ENCODE data around the gene SPDEF.

The SPDEF gene

DNA sequence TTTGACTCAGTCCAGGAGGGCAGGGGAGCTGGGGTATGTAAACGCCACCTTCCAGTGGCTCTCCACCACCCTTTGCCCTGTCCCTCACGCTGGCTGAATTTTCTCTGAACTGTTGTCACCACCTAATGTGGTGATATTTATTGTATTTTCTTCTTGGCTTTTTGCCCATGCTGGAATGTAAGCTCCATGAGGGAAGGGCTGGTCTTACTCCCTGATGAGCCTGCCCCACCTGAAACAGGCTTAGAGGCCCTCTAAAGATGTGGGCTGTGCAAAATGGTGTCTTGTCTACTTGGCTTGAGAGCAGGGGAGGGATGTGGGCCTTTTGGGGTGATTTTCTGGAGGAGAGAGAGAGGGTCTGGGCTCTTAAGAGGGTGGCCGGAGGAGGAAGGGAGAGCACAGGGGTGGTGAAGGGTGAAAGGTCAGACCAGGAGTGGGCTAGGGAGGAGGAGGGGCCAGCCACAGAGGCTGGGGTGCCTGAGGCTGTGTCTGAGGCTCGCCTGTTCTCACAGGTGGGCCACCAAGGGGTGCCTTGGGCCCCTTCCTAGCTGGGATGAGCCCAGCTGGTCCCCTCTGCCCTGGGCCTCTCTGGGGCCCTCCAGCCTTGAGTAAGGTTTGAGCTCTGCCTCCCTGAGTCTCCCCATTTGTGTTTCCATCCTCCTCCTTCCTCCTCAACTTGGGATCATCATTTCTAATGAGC lies 37.3 kb downstream of the SPDEF start:
- H3K4me2 ChIP-seq (ENCODE audit: low read length) = no peak overlapping the region

DNA sequence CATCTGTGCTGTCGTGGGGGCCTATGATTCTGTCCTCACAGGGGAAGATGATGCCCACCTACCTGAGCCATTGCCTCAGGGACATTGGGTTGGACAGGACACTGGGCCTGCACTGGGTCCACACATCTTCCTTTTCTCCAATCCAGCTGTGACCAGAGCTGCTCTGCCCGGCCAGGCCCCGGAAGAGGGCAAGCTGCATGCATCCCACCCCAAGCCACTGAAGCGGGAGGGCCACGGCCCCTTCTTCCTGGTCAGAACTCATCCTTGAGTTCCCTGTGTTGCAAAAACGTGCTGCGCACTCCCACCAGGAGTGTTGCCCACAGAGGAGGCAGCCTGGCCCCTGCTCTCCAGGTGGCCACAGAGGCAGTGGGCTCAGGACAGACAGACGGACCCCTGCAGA lies 38.2 kb downstream of the SPDEF start:
- Histone ChIP-seq H2AFZ (ENCODE audit: insufficient read depth, low read length, poor library complexity) (no peak overlapping the region), H3K9ac (ENCODE audit: low read length) (no peak overlapping the region), H3K4ac (ENCODE audit: low read depth, low read length) (no peak overlapping the region), H3K27me3 (ENCODE audit: insufficient read depth, low read length) (peaks cover 10% of the 10 kb centered on the region), H3K14ac (ENCODE audit: low read length) (no peak overlapping the region), H3K36me3 (ENCODE audit: control insufficient read depth in 1 of 2, insufficient read depth in 2 of 2, low read length in 2 of 2) (no peaks in the 10 kb centered on the region), H2BK5ac (ENCODE audit: low read depth, low read length, poor library complexity) (no peak overlapping the region), H2BK12ac (ENCODE audit: low read length) (no peak overlapping the region), H3K79me2 (ENCODE audit: control insufficient read depth, insufficient read depth, low read length, poor library complexity) (no peaks in the 10 kb centered on the region), H4K8ac (ENCODE audit: low read depth, low read length) (no peak overlapping the region), H2BK120ac (ENCODE audit: insufficient read depth, low read length, poor library complexity) (no peak overlapping the region), H3K23ac (ENCODE audit: low read length) (no peak overlapping the region), H4K12ac (ENCODE audit: low read depth, low read length) (no peak overlapping the region), H3K4me1 (ENCODE audit: control insufficient read depth in 1 of 2, insufficient read depth in 2 of 2, low read length in 2 of 2) (peaks cover 0 to 2% of the 10 kb centered on the region in 2 experiments), H3K27ac (ENCODE audit: low read depth, low read length) (no peak overlapping the region), H2AK5ac (ENCODE audit: low read length) (no peak overlapping the region), H3K9me3 (ENCODE audit: insufficient read depth, low read depth, low read length) (no peaks in the 10 kb centered on the region), H3K79me1 (ENCODE audit: low read length) (no peaks in the 10 kb centered on the region), H3K4me2 (ENCODE audit: low read length) (no peak overlapping the region), H3K4me3 (ENCODE audit: low read depth, low read length) (no peak overlapping the region), H3K18ac (ENCODE audit: low read length) (no peak overlapping the region), H4K91ac (ENCODE audit: low read depth, low read length) (no peak overlapping the region)
- no peak for DNase-seq
- no CpG with 5 or more reads among the region's 8 CpGs for WGBS (ENCODE audit: extremely low coverage, insufficient coverage, insufficient read length)

More for the DNA sequence above, 37.3 kb downstream of the SPDEF start:
- peaks cover 10% of the 10 kb centered on the region for H3K27me3 ChIP-seq (ENCODE audit: insufficient read depth, low read length)
- peaks cover 2% of the 10 kb centered on the region for H3K9me3 ChIP-seq (ENCODE audit: insufficient read depth, low read depth, low read length)
- H3K4me1 ChIP-seq (ENCODE audit: control insufficient read depth in 1 of 2, insufficient read depth in 2 of 2, low read length in 2 of 2) = peaks cover 0 to 2% of the 10 kb centered on the region in 2 experiments
- H4K8ac ChIP-seq (ENCODE audit: low read depth, low read length) = no peak overlapping the region
- no peaks in the 10 kb centered on the region for H3K79me2 ChIP-seq (ENCODE audit: control insufficient read depth, insufficient read depth, low read length, poor library complexity)
- H3K4me3 ChIP-seq (ENCODE audit: low read depth, low read length) = no peak overlapping the region
- no peak overlapping the region for H3K18ac ChIP-seq (ENCODE audit: low read length)
- no peak overlapping the region for H3K4ac ChIP-seq (ENCODE audit: low read depth, low read length)
- no peak overlapping the region for H2BK5ac ChIP-seq (ENCODE audit: low read depth, low read length, poor library complexity)
- H4K12ac ChIP-seq (ENCODE audit: low read depth, low read length) = no peak overlapping the region
- WGBS (ENCODE audit: extremely low coverage, insufficient coverage, insufficient read length) = no CpG with 5 or more reads among the region's 4 CpGs
- no peak for DNase-seq
- H3K79me1 ChIP-seq (ENCODE audit: low read length) = no peaks in the 10 kb centered on the region
- no peak overlapping the region for H3K27ac ChIP-seq (ENCODE audit: low read depth, low read length)
- no peak overlapping the region for H3K9ac ChIP-seq (ENCODE audit: low read length)
- H2BK12ac ChIP-seq (ENCODE audit: low read length) = no peak overlapping the region
- H2BK120ac ChIP-seq (ENCODE audit: insufficient read depth, low read length, poor library complexity) = no peak overlapping the region
- no peak overlapping the region for H2AFZ ChIP-seq (ENCODE audit: insufficient read depth, low read length, poor library complexity)
- H3K36me3 ChIP-seq (ENCODE audit: control insufficient read depth in 1 of 2, insufficient read depth in 2 of 2, low read length in 2 of 2) = no peaks in the 10 kb centered on the region
- no peak overlapping the region for H3K14ac ChIP-seq (ENCODE audit: low read length)
- H4K91ac ChIP-seq (ENCODE audit: low read depth, low read length) = no peak overlapping the region
- H2AK5ac ChIP-seq (ENCODE audit: low read length) = no peak overlapping the region
- H3K23ac ChIP-seq (ENCODE audit: low read length) = no peak overlapping the region

GRCh38 chr6:34517461-34517881 lies 38.7 kb downstream of the SPDEF start:
- H2BK120ac ChIP-seq (ENCODE audit: insufficient read depth, low read length, poor library complexity) = no peak overlapping the region
- H3K4me1 ChIP-seq (ENCODE audit: control insufficient read depth in 1 of 2, insufficient read depth in 2 of 2, low read length in 2 of 2) = peaks cover 0 to 2% of the 10 kb centered on the region in 2 experiments
- H3K79me2 ChIP-seq (ENCODE audit: control insufficient read depth, insufficient read depth, low read length, poor library complexity) = no peaks in the 10 kb centered on the region
- H2AK5ac ChIP-seq (ENCODE audit: low read length) = no peak overlapping the region
- H2AFZ ChIP-seq (ENCODE audit: insufficient read depth, low read length, poor library complexity) = no peak overlapping the region
- H4K91ac ChIP-seq (ENCODE audit: low read depth, low read length) = no peak overlapping the region
- peaks cover 10% of the 10 kb centered on the region for H3K27me3 ChIP-seq (ENCODE audit: insufficient read depth, low read length)
- no peak for DNase-seq
- no peak overlapping the region for H3K4ac ChIP-seq (ENCODE audit: low read depth, low read length)
- H3K9me3 ChIP-seq (ENCODE audit: insufficient read depth, low read depth, low read length) = no peaks in the 10 kb centered on the region
- H3K23ac ChIP-seq (ENCODE audit: low read length) = no peak overlapping the region
- no peak overlapping the region for H2BK5ac ChIP-seq (ENCODE audit: low read depth, low read length, poor library complexity)
- no peak overlapping the region for H4K12ac ChIP-seq (ENCODE audit: low read depth, low read length)
- H3K79me1 ChIP-seq (ENCODE audit: low read length) = no peaks in the 10 kb centered on the region
- H3K27ac ChIP-seq (ENCODE audit: low read depth, low read length) = no peak overlapping the region
- H3K14ac ChIP-seq (ENCODE audit: low read length) = no peak overlapping the region
- no peak overlapping the region for H3K4me2 ChIP-seq (ENCODE audit: low read length)
- no peak overlapping the region for H3K18ac ChIP-seq (ENCODE audit: low read length)
- no peak overlapping the region for H3K4me3 ChIP-seq (ENCODE audit: low read depth, low read length)
- H4K8ac ChIP-seq (ENCODE audit: low read depth, low read length) = no peak overlapping the region
- no CpG with 5 or more reads among the region's 4 CpGs for WGBS (ENCODE audit: extremely low coverage, insufficient coverage, insufficient read length)
- H2BK12ac ChIP-seq (ENCODE audit: low read length) = no peak overlapping the region
- no peak overlapping the region for H3K9ac ChIP-seq (ENCODE audit: low read length)
- H3K36me3 ChIP-seq (ENCODE audit: control insufficient read depth in 1 of 2, insufficient read depth in 2 of 2, low read length in 2 of 2) = no peaks in the 10 kb centered on the region

DNA sequence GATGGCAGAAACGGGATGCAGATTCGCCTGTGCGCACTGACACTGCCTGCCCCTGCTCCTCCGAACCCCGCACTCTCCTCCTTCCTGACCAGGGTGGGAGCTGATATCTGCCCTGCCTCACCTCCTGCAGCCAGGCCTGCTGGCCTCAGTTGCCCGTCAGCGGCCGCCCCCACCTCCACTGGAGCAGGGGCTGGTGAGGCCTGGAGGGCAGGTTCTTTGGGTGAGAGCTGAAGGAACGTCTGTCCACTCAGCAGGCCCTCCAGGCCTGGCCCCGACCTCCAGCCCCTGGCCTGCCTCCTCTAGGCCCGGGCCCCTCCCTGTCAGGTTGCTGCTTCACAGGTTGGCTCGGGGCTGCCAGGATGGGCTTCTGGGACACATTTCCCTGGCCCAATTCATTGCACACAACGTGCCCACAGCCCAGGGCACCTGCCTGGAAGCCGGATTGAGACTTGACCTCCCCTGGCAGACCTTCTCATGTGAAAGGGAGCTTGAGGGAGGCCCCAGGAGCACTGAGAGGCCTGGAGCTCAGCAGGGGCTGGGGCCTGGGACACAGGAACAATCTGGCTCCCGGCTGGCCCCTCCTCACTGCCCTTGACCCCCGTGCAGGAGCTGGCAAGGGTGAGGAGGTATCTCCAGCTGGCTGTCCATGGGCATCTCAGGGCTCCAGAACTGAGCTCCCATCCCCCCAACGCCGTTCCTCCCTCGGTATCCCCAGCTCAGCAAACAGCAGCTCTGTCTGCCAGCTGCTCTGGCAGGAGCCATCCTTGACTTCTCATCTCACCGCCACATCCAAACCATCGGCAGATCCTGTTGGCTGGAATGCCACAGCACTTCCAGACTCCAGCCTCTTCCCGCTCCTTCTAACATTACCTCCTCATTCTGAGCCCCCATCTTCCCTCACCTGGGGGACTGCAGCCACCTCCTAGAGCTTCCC lies 39.5 kb downstream of the SPDEF start:
- WGBS (ENCODE audit: extremely low coverage, insufficient coverage, insufficient read length) = no CpG with 5 or more reads among the region's 22 CpGs
- no peak overlapping the region for H2BK12ac ChIP-seq (ENCODE audit: low read length)
- H2AK5ac ChIP-seq (ENCODE audit: low read length) = no peak overlapping the region
- peaks cover 0 to 2% of the 10 kb centered on the region in 2 experiments for H3K4me1 ChIP-seq (ENCODE audit: control insufficient read depth in 1 of 2, insufficient read depth in 2 of 2, low read length in 2 of 2)
- H3K4me3 ChIP-seq (ENCODE audit: low read depth, low read length) = no peak overlapping the region
- H3K18ac ChIP-seq (ENCODE audit: low read length) = no peak overlapping the region
- H3K79me1 ChIP-seq (ENCODE audit: low read length) = no peaks in the 10 kb centered on the region
- H2BK120ac ChIP-seq (ENCODE audit: insufficient read depth, low read length, poor library complexity) = no peak overlapping the region
- H3K9ac ChIP-seq (ENCODE audit: low read length) = no peak overlapping the region
- H3K4me2 ChIP-seq (ENCODE audit: low read length) = no peak overlapping the region
- H2AFZ ChIP-seq (ENCODE audit: insufficient read depth, low read length, poor library complexity) = no peak overlapping the region
- no peaks in the 10 kb centered on the region for H3K36me3 ChIP-seq (ENCODE audit: control insufficient read depth in 1 of 2, insufficient read depth in 2 of 2, low read length in 2 of 2)
- H3K4ac ChIP-seq (ENCODE audit: low read depth, low read length) = no peak overlapping the region
- H3K14ac ChIP-seq (ENCODE audit: low read length) = no peak overlapping the region
- DNase-seq = no peak
- no peak overlapping the region for H2BK5ac ChIP-seq (ENCODE audit: low read depth, low read length, poor library complexity)
- H3K27ac ChIP-seq (ENCODE audit: low read depth, low read length) = no peak overlapping the region
- H3K27me3 ChIP-seq (ENCODE audit: insufficient read depth, low read length) = peaks cover 10% of the 10 kb centered on the region
- H3K79me2 ChIP-seq (ENCODE audit: control insufficient read depth, insufficient read depth, low read length, poor library complexity) = no peaks in the 10 kb centered on the region
- H4K12ac ChIP-seq (ENCODE audit: low read depth, low read length) = no peak overlapping the region
- no peak overlapping the region for H3K23ac ChIP-seq (ENCODE audit: low read length)
- H4K91ac ChIP-seq (ENCODE audit: low read depth, low read length) = no peak overlapping the region
- H3K9me3 ChIP-seq (ENCODE audit: insufficient read depth, low read depth, low read length) = no peaks in the 10 kb centered on the region
- no peak overlapping the region for H4K8ac ChIP-seq (ENCODE audit: low read depth, low read length)

Data from trophoblast cell (in vitro differentiated cells and primary cell).